Measurements from ENCODE around the gene SLC35B1.

DNA sequence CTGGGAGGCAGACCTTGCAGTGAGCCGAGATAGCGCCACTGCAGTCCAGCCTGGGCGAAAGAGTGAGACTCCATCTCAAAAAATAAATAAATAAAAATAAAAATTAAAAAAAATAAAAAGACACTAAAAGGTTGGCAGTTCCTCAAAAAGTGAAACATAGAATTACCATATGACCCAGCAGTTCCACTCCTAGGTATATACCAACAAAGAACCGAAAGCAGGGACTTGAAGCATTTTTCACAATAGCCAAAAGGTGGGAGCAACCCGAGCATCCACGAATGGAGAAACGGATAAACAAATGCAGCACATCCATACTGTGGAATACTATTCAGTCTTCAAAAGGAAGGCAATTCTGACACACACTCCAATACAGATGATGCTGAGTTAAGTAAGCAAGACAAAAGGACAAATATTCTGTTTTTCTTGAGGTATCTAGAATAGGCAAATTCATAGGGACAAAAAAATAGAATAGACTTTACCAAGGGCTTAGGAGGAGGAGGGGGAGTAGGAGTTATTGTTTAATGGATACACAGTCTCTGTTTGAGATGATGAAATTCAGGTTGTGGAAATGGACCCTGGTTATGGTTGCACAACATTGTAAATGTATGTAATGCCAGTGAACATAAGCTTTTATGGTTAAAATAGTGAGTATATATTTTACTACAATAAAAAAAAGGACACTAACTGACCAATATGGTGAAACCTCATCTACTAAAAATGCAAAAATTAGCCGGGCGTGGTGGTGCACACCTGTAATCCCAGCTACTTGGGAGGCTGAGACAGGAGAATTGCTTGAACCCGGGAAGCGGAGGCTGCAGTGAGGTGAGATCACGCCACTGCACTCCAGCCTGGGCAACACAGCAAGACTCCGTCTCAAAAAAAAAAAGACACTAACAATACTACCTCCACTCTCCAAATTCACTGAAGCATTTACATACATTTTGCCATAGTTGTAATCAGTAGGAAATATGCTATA lies 27.0 kb upstream of the SLC35B1 start:
- TF ChIP-seq, protein P1, sequence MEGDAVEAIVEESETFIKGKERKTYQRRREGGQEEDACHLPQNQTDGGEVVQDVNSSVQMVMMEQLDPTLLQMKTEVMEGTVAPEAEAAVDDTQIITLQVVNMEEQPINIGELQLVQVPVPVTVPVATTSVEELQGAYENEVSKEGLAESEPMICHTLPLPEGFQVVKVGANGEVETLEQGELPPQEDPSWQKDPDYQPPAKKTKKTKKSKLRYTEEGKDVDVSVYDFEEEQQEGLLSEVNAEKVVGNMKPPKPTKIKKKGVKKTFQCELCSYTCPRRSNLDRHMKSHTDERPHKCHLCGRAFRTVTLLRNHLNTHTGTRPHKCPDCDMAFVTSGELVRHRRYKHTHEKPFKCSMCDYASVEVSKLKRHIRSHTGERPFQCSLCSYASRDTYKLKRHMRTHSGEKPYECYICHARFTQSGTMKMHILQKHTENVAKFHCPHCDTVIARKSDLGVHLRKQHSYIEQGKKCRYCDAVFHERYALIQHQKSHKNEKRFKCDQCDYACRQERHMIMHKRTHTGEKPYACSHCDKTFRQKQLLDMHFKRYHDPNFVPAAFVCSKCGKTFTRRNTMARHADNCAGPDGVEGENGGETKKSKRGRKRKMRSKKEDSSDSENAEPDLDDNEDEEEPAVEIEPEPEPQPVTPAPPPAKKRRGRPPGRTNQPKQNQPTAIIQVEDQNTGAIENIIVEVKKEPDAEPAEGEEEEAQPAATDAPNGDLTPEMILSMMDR (optimal IDR thresholded peaks at IDR 0.05 in 1 of 3, IDR thresholded peaks at IDR 0.05 in 1 of 3, conservative IDR thresholded peaks at IDR 0.05 in 1 of 3; ENCODE audit: extremely low read depth in 1 of 3, insufficient read depth in 2 of 3, low read length in 3 of 3), result no peak
- TF ChIP-seq EZH2 (IDR thresholded peaks at IDR 0.05; ENCODE audit: low read length), result no peak

Measured in keratinocyte (primary cell).